ENCODE data around the gene PNPLA6.

Gene PNPLA6

DNA sequence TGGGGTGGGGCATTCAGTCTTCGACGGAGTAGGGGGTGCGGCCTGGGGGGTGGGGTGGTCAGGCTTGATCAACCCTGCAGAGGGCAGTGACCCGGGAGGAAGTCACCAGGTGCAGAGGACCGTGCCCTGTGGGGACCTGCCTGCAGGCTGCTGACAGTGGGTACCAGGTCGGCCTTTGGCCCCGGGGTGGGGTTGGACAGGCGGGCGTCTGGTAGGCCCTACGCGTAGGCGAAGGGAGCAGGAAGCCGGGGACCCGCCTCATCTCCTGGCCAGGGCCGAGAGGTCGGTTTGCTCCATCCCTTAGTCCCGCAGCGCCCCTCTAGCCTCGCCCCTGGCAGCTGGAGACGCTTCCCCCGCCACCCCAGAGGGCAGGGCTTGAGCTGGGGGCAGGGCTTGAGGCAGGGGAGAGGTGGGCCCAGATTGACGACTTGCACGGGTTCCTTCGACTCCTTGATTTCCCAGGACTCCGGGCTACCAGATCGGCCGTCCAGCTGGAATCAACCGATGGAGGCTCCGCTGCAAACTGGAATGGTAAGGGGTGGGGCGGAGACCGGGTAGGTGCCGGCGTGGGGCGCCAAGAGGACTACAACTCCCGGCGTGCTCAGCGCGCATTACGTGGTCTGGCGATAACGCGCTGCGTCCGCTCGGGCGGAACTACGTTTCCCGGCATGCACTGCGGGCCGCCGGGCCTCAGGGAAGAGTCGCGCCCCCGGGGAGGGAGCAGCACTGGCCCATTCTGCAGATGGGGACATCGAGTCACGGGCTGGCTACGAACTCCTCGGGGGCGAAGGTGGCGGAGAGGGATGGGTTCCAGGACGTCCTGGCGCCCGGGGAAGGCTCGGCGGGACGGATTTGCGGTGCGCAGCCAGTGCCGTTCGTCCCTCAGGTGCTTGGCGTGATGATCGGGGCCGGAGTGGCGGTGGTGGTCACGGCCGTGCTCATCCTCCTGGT is at the start of gene PNPLA6:
TSS of gene PNPLA6 (plus strand) at position 671 of the 951 bp plus-strand sequence. CDS start at position 743, 72 bp downstream.
- peak; percentile 88 for DNase-seq

DNA sequence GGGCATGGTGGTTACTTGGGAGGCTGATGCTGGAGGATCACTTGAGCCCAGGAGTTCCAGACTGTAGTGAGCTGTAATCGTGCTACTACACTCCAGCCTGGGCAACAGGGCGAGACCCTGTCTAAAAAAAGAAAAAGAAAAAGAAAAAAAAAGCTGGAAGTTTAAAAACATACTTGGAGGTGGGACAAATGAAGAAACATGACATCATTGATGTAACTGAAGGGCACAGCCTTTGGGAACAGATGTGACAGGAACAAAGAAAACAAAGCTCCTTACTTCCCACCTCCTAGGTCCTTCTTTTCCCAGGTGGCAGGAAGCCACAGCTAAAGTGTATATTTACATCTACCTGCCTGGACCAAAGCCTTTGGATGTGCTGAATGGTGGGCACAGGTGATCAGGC is 48.6 kb upstream of the PNPLA6 start:
- DNase-seq: no peak

DNA sequence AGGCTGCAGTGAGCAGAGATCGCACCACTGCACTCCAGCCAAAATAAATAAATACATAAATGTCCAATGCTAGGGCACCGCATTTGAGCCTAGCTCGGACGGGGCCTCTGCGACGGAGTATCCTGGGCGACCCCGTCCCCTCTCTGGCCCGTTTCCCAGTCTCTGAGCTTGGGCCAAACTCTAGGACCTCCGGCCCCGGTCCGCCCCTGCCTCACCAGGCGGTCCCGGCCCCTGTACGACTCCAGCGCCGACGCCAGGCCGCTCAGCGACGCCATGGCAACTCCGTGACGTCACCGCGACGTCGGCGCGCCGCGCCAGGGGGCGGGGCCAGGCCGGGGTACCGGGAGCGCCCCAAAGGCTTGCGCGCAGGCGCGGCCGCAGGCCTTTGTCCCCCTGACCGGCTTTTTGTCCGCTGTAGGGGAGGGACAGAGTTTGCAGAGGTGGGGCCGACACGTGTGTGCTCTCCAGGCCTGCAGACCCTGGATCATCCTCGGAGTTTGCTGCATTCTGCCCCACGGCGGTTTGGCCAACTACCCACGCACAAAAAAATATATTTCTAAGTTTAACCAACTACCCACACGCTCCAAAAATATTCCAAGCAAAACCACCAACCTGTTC is 46.7 kb upstream of the PNPLA6 start, which contains the start of gene PEX11G:
TSS of gene PEX11G (minus strand) at position 300 of the 618 bp plus-strand sequence. CDS start at position 275, 25 bp downstream.
- DNase-seq: peak; percentile 90

DNA sequence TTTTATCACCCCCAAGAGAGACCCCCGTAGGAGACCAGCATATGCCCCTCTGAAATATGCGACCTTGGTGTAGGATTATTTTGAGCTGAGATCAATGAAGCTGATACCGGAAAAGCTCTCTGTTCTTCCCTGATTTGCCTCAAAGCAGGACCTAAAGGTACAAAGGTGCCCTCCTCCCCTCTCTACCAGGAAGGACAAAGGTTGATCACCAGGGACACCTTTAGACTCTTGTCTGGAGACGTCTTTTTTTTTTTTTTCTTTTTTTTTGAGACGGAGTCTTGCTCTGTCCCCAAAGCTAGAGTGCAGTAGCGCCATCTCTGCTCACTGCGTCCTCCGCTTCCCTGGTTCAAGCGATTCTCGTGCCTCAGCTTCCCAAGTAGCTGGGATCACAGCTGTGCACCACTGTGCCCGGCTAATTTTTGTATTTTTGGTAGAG is 45.9 kb upstream of the PNPLA6 start:
- no peak for DNase-seq

DNA sequence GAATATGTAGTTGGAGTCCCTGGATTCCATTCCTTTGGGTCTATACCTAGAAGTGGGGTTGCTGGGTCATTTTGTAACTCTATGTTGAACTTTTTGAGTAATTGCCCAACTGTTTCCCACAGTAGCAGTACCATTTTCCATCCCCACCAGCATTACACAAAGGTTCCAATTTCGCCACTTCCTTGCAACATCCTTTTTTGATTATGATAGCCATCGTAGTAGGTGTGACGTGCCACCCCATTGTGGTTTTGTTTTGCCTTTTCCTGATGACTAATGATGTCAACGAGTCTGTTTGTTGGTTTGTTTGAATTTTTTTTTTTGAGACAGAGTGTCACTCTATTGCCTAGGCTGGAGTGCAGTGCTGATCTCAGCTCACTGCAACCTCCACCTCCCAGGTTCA is 43.4 kb upstream of the PNPLA6 start:
- DNase-seq: no peak

DNA sequence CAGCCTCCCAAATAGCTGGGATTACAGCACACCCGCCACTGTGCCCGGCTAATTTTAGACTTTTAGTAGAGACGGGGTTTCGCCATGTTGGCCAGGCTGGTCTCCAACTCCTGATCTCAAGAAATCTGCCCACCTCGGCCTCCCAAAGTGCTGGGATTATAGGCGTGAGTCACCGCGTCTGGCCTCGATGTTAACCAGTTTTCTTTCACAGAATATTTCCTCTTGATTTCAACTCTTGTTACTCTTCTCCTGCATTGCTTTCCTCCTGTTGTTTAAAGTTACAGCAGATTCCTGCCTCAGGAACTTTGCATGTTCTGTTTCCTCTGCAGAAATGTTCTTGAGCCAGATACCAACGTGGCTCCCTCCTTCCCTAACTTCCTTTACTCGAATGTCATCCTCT is 43.0 kb upstream of the PNPLA6 start:
- no peak for DNase-seq

DNA sequence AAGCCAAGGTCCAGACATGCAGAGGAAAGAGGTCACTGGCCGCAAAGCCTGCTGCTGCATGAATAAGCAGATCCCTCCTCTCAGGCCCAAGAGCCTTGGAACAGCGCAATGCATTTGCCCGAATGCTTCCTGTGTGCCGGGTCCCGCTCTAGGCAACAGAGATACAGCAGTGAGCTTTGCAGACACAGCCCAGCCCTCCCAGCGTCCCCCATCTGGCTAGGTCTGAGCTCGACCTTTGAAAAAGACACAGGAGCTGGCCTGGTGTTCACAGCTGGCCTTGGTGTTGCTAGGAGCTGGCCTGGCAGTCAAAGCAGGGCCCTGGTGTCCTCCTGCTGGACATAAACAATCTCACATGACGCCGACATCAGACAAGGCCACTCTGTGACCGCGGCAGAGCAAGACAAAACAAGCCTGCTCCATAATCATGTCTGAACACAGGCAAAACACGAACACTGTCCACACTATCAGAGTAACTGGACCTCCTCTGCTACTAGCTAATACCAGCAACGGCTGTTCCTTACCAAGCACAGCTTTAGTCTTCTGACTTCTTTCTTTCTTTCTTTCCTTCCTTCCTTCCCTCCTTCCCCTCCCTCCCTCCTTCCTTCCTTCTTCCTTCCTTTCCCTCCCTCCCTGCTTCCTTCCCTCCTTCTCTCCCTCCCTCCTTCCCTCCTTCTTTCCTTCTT is 41.0 kb upstream of the PNPLA6 start:
- no peak for DNase-seq

DNA sequence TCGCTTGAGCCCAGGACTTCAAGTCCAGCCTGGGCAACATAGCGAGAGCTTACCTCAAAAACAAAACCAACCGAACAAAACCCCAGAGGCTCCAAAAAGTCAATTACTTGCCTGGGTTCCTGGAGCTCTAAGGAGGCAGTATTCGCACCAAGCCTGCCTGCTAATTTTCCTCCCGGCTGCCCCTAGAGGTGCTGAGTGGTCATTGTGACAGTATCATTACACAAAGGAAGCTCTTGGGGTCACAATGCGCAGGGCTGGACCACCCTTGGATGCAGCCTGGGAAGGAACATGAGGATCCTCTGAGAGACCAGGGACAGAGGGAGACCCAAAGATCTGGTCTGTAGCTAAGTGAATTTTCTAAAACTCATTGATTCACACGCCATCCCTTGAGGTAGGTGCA is 38.2 kb upstream of the PNPLA6 start:
- no peak for DNase-seq

DNA sequence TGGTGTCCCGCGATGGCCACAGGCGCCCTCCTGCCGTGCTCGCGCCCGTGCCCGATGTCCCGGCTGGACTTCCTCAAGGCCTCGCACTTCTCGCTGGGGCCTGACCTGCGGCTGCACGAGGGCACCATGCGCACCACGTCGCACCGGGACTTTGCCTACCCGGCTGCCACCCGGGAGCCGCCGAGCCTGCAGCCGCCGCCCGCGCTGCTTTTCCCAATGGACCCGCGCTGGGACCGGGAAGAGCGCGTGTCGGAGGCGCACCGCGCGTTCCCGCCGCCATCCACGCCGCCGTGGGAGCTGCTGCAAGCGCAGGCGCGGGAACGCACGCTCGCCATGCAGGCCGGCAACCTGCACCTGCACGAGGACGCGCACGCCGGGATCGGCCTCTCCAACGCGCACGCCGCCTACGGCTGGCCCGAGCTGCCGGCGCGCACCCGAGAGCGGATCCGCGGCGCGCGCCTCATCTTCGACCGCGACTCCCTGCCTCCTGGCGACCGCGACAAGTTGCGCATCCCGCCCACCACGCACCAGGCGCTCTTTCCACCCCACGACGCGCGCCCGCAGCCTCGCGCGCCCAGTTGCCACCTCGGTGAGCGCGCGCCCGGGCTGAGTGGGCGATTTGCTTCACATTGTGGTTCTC is 34.6 kb upstream of the PNPLA6 start:
- DNase-seq: no peak

DNA sequence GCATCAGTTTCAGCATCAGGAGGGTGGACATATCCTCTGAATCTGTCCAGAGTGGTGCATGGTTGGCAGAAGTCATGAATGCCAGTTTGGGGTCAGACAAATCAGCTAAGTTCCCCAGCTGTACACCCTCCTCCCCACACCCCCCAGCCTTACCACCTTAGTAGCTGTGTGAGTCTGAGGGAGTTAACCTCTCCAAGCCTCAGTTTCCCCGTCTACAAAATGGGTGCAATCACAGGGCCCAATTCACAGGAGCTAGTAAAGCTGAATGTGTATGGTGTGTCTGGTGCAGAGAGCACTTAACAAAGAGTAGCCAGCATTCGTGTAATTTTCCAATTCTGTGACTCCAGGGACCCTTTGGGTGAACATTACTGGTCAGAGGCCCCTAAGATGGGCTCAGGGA is 33.0 kb upstream of the PNPLA6 start:
- no peak for DNase-seq

DNA sequence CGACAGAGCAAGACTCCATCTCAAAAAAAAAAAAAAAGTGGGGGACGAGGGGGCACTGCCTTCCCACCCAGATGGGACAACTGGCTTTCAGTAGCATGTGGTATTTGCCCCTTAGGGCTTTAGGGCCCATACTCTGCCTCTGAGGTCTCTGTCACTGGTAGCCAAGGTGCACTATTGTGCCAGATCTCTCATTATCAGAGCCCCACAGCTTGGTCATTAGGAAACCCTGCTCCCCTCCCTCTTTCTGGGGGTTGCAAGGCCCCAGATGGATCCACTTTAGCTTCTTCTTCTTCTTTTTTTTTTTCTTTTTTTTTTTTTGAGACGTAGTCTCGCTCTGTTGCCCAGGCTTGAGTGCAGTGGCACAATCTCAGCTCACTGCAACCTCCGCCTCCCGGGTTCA is 30.8 kb upstream of the PNPLA6 start:
- no peak for DNase-seq

DNA sequence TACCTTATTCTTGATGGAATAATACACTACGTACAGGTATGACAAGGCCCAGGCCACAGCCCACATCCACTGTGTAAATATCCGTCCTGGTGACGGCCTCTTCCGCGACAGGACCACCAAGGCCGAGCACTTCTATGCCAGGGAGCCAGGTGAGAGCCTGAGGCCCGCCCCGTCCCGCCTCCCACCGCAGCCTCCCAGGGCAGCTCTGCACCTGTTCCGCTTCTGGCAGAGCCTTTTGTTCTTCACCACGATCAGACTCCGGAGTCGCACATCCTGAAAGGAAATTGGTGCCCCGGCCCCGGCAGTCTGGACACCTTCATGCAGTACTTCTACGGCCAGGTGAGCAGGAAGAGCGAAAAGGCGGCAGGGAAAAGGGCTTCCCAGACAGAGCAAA is 30.2 kb upstream of the PNPLA6 start:
- no peak for DNase-seq

DNA sequence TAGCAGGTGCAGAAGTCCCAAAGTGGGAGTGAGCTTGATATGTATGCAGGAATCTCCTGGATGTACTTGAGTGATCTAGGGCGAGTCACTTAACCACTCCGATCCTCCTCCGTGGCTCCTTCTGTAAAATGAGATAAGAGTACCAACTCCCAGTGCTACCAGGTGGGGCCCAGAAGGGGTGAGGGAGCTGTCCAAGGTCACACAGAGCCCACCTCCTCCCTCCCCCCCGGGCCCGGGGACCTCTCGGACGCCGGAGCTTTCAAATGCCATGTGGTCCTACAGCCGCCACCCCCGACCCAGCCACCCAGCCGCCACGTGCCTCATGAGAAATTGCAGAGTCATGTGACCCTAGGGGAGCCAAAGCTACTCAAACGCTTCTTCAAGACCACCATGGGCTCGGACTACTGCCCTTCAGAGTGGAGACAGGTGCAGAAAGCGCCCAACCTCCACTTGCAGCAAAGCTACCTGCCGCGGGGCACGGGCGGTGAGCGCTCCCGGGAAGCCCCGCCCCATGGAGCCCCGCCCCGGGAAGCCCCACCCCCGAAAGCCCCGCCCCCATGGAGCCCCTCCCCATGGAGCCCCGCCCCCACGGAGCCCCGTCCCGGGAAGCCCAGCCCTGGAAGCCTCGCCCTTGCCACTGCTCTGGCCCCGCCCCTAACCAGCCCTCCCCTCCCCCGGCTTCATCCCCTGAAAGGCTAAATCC is 29.7 kb upstream of the PNPLA6 start:
- DNase-seq: no peak

DNA sequence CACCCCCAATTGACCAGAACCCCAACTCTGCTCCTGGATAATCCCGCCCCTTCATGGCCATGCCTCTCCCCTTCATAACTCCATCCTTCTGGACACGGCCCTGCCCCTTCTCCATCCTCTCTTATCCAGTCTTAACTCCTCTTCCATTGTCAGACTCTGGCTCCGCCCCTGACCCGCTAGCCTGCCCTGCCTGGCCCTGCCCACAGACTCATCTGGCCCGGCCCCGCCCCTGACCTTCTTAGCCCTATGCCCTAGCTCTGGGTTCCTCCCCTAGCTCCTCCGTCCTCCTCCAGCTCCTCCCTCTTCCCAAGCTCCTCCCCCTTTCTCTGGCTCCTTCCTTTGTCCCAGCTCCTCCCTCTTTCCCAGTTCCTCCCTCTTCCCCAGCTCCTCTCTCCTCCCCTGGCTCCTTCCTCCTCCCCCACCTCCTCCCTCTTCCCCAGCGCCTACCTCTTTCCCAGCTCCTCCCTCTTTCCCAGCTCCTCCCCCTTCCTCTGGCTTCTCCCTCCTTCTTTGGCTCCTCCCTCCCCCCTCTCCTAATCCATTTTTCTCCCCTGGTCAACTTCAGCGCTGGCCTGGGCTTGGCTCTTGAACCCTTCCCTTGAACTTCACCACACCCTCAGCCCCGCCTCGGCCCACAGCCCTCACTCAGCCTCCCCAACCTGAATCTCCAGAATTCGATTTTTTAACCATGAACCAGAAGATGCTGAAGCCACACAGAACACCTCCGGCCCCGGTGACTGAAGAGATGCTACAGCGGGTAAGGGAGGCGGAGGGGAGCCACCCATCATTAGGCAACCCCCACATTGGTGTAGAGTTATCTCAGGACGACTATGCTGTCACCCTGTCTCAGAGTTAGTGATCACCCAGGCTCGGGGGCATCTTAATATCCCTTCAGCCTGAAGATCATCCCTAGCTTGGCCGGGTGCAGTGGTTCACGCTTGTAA is 28.9 kb upstream of the PNPLA6 start:
- no peak for DNase-seq

DNA sequence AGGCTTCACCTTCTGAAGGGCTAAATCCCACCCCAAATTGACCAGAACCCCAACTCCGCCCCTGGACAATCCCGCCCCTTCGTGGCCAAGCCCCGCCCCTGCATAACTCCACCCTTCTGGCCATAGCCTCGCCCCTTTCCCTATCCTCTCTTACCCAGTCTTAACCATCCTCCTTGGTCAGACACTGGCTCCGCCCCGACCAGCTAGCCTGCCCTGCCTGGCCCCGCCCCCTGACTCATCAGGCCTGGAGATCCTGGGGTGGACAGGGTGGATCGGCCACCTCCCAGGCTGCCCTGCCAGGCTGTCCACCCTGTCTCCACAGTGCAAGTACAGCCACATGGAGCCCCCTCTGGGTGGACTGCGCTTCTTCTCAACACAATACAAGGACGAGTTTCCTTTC is 27.6 kb upstream of the PNPLA6 start:
- DNase-seq: no peak

DNA sequence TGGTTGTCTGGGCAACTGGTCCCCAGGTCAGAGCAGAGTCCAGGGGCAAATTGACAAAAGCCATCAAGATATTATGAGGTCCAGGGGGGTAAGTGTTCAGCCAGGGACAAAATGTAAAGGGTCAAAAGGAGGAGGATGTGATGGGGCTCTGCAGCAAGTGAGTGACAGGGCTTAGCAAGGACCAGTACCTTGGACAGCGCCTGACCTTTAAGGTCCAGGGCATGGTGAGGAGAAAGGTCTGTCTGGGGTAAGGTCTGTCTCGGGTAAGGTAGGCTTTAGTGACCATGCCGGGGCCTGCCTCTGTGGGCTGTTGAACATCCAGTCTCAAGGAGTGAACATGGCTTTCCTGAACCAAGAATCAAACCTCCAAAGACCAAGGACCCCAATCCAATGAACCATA is 25.9 kb upstream of the PNPLA6 start:
- no peak for DNase-seq

DNA sequence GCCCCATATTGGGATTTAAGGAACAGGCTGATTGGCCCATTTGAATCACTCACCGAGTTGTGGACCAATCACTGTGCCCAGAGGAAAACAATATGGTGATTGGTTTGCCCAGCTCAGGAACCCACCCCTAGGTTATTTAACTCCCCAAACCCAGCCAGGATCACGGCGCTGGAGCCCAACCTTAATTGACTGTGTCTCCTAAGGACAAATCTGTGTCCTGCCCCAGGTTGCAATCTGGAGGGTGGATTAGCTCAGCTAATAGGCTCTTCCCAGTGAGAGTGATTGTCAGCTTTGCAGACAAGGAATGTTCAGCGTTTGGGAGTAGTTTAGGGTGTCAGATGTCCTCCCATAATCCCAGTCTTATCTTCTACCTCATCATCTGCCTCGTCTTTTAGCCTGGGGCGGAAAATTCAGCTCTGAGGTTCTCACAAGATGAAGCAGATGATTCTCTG is 23.1 kb upstream of the PNPLA6 start:
- DNase-seq: no peak

DNA sequence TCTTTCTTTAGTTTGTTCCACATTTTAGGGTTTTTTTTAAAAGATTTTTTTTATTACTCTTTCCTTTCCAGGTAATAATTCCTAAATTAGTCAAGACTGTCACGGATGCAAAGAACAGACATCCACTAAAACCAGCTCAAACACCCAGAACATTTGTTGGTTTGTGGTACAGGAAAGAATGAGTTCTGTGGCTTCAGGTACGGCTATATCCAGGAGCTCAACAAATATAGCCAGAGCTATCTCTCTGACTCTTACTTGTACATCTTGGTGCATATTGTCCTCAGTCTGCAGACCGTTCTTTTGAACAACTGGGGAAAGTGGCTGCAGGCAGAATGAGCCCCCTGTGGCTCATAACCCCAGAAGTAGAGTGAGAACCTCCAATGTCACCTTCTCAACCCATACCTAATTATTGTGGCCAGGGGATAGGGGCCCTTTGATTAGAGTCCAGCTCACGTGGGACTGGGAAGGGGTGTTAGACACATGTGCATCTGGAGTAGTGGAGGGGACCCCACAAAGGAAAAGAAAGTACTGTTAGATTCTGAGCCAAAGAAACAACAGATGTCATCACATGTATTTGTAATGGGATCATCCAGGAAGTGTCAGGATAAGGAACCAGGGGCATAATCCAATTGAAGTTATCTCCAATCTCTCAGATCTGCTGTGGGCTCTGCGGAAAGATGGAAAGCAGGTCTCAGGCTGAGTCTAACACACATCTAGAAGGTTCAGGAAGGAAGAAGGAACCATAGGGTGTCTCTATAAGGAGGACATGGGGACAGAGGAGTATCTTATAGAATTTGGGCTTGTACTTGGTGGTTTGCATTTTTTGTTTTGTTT is 21.5 kb upstream of the PNPLA6 start:
- no peak for DNase-seq

DNA sequence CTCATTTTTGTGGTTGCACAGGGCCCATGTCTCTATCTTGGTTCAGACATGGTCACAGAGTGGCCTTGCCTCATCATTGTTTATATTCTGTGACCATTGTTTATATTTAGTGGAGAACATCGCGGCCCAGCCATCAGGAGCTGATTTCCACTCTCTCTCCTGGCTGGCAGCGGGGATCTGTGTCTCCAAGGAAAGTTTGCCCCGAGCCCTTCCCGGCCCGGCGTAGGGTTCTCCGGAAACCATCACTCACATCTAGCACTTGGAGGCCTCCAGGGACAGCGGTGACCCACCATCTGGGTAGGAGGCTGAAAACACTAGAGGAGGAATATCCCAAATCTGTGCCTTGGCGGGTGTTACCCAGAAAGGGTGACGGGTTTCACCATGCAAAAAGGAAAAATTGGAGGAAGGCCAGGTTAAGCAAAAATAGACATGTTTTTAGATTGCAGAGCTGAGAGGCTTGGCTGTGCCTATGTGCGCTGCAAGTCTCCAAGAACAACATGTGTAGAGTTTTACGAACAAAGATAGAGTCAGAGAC is 20.3 kb upstream of the PNPLA6 start:
- no peak for DNase-seq

DNA sequence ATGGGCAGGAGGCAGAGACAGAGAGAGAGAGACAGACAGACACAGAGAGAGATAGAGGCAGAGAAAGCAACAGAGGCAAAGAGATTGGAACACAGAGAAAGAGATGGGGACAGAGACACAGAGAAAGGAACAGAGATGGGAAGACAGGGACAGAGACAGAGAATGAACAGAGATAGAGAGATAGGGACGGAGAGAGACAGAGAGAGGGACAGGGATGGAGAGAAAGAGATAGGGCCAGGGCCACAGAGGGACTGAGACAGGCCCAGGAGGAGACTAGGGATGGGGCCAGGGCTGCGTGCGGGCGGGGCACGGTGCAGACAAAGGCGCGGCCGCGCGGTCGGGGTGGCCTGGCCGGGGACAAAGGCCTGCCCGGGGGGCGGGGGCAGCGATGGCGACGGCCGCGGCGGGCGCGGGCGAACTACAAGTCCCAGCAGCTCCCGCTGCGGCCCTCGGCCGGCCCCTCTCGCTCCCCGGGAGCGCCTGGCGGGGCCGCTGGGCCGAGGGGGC is 19.8 kb upstream of the PNPLA6 start, which contains the start of gene ZNF358:
TSS of gene ZNF358 (plus strand) at position 459 of the 507 bp plus-strand sequence. CDS start 3,140 bp downstream, outside the sequence.
- DNase-seq: peak; percentile 41
